ENCODE data around the gene GNG4.
"Not testable (repeated sequence)": the region's sequence is repeated elsewhere in the genome, so short reads cannot be mapped to it uniquely, and the experiment has no call there.

Gene GNG4

DNA sequence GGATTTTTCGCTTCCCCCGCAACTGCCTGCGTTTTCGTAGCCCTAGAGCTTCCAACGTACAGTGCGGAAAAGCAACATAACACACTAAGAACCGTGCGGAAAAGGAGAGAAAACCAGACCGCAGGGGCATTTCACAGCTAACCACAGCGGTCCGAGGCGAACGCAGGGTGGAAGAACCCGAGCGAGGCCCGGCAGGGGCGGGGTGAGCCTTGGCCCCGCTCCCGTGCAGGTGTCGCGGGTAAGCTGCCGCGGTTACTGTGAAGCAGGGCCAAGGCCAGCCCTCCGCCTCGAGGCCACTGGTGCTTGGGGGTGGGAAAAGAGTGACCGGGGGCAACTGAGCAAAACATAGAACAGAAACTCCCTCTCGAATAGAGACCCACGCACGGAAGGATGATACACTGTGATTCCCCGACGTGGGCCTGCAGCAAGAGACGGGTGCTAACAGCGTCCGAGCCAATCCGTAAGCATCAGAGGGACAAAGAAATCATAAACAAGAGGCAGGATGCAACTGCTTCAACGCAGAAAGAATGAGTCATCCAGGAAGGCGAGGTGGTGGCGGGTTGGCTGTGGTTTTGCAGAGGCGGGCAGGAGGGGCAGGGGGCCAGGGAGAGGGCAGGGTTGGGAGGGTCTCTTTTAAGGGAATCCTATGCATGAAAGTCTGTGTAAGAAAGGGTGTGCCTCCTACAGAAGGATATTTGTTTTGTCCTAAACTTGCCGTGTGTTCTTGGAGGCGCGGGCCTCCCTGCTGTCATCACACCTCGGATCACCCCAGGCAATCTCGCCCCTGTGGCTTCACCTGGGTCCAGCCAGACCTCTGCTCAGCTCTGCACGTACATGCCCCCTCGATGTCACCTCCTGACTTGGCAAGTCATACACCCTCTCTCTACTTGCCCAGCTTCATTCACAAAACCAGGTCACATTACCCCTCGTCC, 7.3 kb downstream of the GNG4 start:
- no peak overlapping the region for H3K4me3 ChIP-seq (ENCODE audit: low read depth, low read length)

DNA sequence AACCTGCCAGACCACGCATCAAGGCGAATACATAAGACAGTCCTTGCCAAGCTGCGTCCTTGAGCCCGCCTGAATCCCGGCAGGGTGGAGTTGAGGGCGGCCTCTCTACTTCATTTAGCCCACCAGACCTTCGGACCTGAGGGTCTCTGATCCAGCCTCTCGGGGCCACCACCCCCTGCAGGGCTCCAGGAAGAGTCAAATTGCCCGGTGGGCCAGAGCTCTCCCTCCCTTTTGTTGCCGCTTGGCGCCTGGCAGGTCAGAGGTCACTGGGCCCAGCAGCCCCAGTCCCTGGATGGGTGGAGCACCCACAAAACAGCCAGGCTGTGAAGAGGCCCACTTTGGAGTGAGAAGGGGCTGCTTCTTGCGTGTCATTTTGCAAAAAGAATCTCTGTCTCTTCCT, 9.0 kb downstream of the GNG4 start:
- H3K9ac ChIP-seq: no peak overlapping the region
- H3K36me3 ChIP-seq (ENCODE audit: control insufficient read depth, insufficient read depth, low read length): no peaks in the 10 kb centered on the region
- H3K4me3 ChIP-seq (ENCODE audit: low read depth, low read length): no peak overlapping the region
- no peak overlapping the region for H3K4me2 ChIP-seq (ENCODE audit: low read length)
- H3K4me1 ChIP-seq: no peaks in the 10 kb centered on the region
- no peaks in the 10 kb centered on the region for H3K9me3 ChIP-seq (ENCODE audit: control insufficient read depth, low read length)
- no peak overlapping the region for H3K27ac ChIP-seq
- no peak overlapping the region for H2AFZ ChIP-seq
- TF ChIP-seq, protein P1, sequence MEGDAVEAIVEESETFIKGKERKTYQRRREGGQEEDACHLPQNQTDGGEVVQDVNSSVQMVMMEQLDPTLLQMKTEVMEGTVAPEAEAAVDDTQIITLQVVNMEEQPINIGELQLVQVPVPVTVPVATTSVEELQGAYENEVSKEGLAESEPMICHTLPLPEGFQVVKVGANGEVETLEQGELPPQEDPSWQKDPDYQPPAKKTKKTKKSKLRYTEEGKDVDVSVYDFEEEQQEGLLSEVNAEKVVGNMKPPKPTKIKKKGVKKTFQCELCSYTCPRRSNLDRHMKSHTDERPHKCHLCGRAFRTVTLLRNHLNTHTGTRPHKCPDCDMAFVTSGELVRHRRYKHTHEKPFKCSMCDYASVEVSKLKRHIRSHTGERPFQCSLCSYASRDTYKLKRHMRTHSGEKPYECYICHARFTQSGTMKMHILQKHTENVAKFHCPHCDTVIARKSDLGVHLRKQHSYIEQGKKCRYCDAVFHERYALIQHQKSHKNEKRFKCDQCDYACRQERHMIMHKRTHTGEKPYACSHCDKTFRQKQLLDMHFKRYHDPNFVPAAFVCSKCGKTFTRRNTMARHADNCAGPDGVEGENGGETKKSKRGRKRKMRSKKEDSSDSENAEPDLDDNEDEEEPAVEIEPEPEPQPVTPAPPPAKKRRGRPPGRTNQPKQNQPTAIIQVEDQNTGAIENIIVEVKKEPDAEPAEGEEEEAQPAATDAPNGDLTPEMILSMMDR (IDR thresholded peaks at IDR 0.05): no peak
- no peaks in the 10 kb centered on the region for H3K79me2 ChIP-seq
- H3K27me3 ChIP-seq (ENCODE audit: control insufficient read depth, insufficient read depth, low read length): no peaks in the 10 kb centered on the region

More for the DNA sequence above, 7.3 kb downstream of the GNG4 start:
- no peaks in the 10 kb centered on the region for H3K27me3 ChIP-seq (ENCODE audit: control insufficient read depth, insufficient read depth, low read length)
- TF ChIP-seq, protein P1 (IDR thresholded peaks at IDR 0.05): no peak
- H3K79me2 ChIP-seq: no peaks in the 10 kb centered on the region
- H3K4me1 ChIP-seq: no peaks in the 10 kb centered on the region
- no peak overlapping the region for H3K4me2 ChIP-seq (ENCODE audit: low read length)
- no peak overlapping the region for H3K9ac ChIP-seq
- no peak overlapping the region for H3K27ac ChIP-seq
- no peaks in the 10 kb centered on the region for H3K9me3 ChIP-seq (ENCODE audit: control insufficient read depth, low read length)
- H2AFZ ChIP-seq: peak overlapping the region; percentile 20
- no peaks in the 10 kb centered on the region for H3K36me3 ChIP-seq (ENCODE audit: control insufficient read depth, insufficient read depth, low read length)

DNA sequence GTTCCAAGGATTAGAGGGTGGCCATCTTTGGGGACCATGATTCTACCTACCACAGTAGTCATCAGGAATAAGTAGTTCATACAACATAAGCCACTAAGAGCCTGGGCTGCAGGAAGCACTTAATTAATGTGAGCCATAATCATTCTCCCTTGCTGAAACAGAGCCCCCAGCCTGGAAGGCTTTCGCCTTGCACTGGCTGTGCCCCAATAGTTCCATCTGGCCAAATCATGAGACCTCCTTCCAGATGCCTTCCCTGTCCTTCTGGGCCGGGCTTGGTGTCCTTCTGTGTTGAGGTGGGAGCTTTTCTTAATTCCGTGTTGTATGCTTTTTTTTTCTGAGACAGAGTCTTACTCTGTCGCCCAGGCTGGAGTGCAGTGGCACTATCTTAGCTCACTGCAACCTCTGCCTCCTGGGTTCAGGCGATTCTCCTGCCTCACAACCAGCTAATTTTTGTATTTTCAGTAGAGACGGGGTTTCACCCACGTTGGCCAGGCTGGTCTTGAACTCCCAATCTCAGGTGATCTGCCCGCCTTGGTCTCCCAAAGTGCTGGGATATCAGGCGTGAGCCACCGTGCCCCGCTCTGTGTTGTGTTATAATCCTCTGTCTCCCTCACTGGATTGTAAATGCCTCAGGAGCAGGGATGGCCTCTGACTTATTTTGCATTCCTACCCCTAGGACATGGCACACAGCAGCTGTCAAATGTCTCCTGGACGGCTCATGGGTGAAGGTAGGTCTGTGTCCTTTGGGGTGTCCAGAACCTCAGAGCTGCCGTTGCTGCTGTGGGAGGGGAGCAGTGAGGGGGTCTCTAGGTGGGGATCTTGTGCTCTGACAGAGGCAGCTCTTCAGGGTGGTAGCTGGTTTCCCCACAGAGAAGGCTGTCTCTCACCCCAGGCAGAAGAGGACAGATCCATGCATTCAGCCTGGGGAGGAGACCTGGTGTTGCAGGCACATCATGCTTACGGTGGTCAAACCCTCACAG, 10.1 kb downstream of the GNG4 start:
- no peak overlapping the region for H3K27ac ChIP-seq
- H3K79me2 ChIP-seq: no peaks in the 10 kb centered on the region
- no peaks in the 10 kb centered on the region for H3K9me3 ChIP-seq (ENCODE audit: control insufficient read depth, low read length)
- no peak overlapping the region for H3K9ac ChIP-seq
- no peak overlapping the region for H3K4me3 ChIP-seq (ENCODE audit: low read depth, low read length)
- H3K4me2 ChIP-seq (ENCODE audit: low read length): no peak overlapping the region
- no peaks in the 10 kb centered on the region for H3K36me3 ChIP-seq (ENCODE audit: control insufficient read depth, insufficient read depth, low read length)
- no peaks in the 10 kb centered on the region for H3K4me1 ChIP-seq
- H2AFZ ChIP-seq: no peak overlapping the region
- TF ChIP-seq, protein P1 (IDR thresholded peaks at IDR 0.05): no peak
- H3K27me3 ChIP-seq (ENCODE audit: control insufficient read depth, insufficient read depth, low read length): no peaks in the 10 kb centered on the region

DNA sequence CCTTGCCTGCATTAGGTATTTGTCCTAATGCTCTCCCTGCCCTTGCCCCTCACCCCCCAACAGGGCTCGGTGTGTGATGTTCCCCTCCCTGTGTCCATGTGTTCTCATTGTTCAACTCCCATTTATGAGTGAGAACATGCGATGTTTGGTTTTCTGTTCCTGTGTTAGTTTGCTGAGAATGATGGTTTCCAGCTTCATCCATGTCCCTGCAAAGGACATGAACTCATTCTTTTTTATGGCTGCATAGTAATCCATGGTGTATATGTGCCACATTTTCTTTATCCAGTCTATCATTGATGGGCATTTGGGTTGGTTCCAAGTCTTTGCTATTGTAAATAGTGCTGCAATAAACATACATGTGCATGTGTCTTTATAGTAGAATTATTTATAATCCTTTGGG, 11.0 kb downstream of the GNG4 start:
- H3K9me3 ChIP-seq (ENCODE audit: control insufficient read depth, low read length); H2AFZ ChIP-seq; H3K36me3 ChIP-seq (ENCODE audit: control insufficient read depth, insufficient read depth, low read length); H3K27ac ChIP-seq; H3K4me3 ChIP-seq (ENCODE audit: low read depth, low read length); H3K27me3 ChIP-seq (ENCODE audit: control insufficient read depth, insufficient read depth, low read length); H3K9ac ChIP-seq; H3K4me1 ChIP-seq; H3K4me2 ChIP-seq (ENCODE audit: low read length); H3K79me2 ChIP-seq: not testable (repeated sequence)

Data from parathyroid adenoma (tissue), 2 donors.